ENCODE data around the gene GAB2.
"Not testable (repeated sequence)": the region's sequence is repeated elsewhere in the genome, so short reads cannot be mapped to it uniquely, and the experiment has no call there.

Gene GAB2

DNA sequence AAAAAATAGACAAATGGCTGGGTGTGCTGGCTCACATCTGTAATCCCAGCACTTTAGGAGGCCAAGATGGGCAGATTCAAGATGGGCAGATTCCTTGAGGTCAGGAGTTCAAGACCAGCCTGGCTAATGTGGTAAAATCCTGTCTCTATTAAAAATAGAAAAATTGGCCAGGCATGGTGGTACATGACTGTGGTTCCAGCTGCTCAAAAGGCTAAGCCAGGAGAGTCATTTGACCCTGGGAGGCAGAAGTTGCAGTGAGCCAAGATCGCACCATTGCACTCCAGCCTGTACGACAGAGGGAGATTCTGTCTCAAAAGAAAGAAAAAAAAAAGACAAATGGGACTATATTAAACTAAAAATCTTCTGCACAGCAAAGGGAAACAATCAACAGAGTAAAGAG is 173.5 kb downstream of the GAB2 start:
- DNase-seq (ENCODE audit: low read depth, low spot score), result no peak

GRCh38 chr11:78241475-78241874 is 176.1 kb downstream of the GAB2 start:
- DNase-seq (ENCODE audit: low read depth, low spot score), result no peak
- H3K4me3 ChIP-seq (ENCODE audit: low read length), result no peak overlapping the region

More for the DNA sequence above, 173.5 kb downstream of the GAB2 start:
- H3K4me3 ChIP-seq (ENCODE audit: low read length), result no peak overlapping the region

GRCh38 chr11:78239781-78240180 is 177.8 kb downstream of the GAB2 start:
- no peak for DNase-seq (ENCODE audit: low read depth, low spot score)
- no peak overlapping the region for H3K4me3 ChIP-seq (ENCODE audit: low read length)

GRCh38 chr11:78237293-78238046 is 180.2 kb downstream of the GAB2 start:
- no peak overlapping the region for H3K4me3 ChIP-seq (ENCODE audit: low read length)
- DNase-seq (ENCODE audit: low read depth, low spot score), result no peak

DNA sequence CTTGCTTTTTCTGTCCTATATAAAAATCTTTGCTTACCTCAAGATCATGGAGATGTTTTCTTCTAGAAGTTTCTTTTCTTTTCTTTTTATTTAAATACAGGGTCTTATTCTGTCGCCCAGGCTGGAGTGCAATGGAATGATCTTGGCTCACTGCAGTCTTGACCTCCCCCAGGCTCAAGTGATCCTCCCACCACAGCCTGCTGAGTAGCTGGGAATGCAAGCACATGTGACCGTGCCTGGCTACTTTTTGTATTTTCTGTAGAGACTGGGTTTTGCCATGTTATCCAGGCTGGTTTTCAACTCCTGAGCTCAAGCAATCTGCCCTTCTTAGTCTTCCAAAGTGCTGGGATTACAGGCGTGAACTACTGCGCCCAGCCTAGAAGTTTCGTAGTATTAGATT is 183.6 kb downstream of the GAB2 start:
- no peak for DNase-seq (ENCODE audit: low read depth, low spot score)
- H3K4me3 ChIP-seq (ENCODE audit: low read length), result no peak overlapping the region

DNA sequence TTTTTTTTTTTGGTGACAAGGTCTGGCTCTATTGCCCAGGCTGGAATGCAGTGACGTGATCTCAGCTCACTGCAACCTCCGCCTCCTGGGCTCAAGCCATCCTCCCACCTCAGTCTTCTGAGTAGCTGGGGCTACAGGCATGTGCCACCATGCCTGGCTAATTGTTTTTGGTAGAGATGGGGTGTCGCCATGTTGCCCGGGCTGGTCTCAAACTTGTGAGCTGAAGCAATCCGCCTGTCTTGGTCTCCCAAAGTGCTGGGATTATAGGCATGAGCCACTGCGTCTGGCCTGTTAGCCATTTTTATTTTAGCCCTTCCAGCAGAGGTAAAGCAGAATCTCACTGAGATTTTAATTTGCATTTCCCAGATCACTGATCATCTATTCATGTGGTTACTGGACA is 184.6 kb downstream of the GAB2 start:
- not testable (repeated sequence) for DNase-seq (ENCODE audit: low read depth, low spot score); H3K4me3 ChIP-seq (ENCODE audit: low read length)

GRCh38 chr11:78231962-78232501 is 185.6 kb downstream of the GAB2 start:
- DNase-seq (ENCODE audit: low read depth, low spot score), result no peak

GRCh38 chr11:78230161-78230877 is 187.3 kb downstream of the GAB2 start:
- no peak for DNase-seq (ENCODE audit: low read depth, low spot score)
- H3K4me3 ChIP-seq (ENCODE audit: low read length), result no peak overlapping the region

More at GRCh38 chr11:78231962-78232501, 185.6 kb downstream of the GAB2 start:
- H3K4me3 ChIP-seq (ENCODE audit: low read length), result no peak overlapping the region

GRCh38 chr11:78229106-78229505 is 188.5 kb downstream of the GAB2 start:
- no peak for DNase-seq (ENCODE audit: low read depth, low spot score)
- H3K4me3 ChIP-seq (ENCODE audit: low read length), result no peak overlapping the region

GRCh38 chr11:78228467-78228866 is 189.2 kb downstream of the GAB2 start:
- DNase-seq (ENCODE audit: low read depth, low spot score), result peak; percentile 55
- H3K4me3 ChIP-seq (ENCODE audit: low read length), result no peak overlapping the region

- no peak for DNase-seq (ENCODE audit: low read depth, low spot score)
- H3K4me3 ChIP-seq (ENCODE audit: low read length), result no peak overlapping the region
Observed at GRCh38 chr11:78227921-78228320, 189.7 kb downstream of the GAB2 start.

DNA sequence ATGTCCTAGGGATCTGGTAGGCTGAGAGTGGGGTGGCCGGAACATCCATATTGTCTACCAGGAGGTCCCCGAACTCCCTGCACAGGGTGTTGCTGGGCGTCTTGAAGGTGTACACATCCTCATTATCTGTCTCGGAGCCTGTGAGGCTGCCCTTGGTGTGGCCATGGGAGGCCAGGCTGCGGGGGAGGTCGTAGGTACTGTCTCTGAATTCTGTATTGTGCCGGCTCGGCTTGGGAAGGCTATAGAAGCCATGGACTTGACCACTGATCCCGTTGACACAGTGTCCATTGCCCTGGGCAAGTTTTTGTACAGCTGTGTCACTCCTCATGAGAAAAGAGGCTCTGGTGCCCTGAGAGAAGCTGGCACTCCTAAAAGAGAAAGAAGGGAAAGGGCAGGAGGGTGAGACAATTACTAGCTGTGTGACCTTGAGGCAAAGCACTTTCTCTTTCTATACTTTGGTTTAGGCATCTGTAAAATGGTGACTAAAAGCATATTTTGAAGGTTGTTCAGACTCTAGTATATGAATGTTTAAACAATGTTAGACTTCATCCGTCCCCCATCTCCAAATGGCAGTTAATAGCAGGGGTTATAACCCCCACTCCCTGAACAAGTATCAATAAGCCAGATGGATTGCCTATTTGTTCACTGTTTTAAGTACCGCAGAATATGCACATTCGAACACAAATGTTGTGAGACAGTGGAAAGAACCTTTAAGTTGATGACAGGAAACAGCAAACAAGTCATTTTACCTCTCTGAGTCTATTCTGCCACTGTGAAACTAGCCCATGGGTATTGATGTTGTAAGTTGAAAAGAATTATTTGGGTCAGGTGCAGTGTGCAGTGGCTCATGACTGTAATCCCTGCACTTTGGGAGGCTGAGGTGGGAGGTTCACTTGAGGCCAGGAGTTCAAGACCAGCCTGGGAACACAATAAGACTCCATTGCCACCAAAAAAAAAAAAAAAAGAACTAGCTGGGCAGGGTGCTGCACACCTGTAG is 190.6 kb downstream of the GAB2 start:
- H3K4me3 ChIP-seq (ENCODE audit: low read length), result no peak overlapping the region
- DNase-seq (ENCODE audit: low read depth, low spot score), result no peak

GRCh38 chr11:78224906-78225420 is 192.7 kb downstream of the GAB2 start:
- no peak overlapping the region for H3K4me3 ChIP-seq (ENCODE audit: low read length)
- DNase-seq (ENCODE audit: low read depth, low spot score), result no peak

DNA sequence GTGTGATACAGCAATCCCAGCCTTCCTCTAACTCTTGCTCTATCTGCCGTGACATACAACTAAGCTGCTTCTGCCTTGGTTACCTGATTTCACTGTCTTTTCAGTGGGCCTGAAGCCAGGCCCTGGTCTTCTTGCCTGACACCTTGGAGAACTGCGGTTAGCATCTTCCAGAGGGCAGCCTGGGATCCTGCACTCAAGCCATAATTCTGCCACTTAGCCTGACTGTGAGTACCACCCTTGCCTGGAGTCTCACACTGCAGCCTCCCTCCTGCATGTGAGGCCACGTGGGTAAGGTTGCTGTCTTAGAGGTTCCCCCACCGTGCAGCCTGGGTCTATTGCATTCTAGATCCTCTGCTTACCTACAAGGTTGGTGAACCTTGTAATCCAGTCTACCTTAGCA is 193.1 kb downstream of the GAB2 start:
- H3K4me3 ChIP-seq (ENCODE audit: low read length), result no peak overlapping the region
- no peak for DNase-seq (ENCODE audit: low read depth, low spot score)

- H3K4me3 ChIP-seq (ENCODE audit: low read length), result no peak overlapping the region
- DNase-seq (ENCODE audit: low read depth, low spot score), result no peak
Observed at GRCh38 chr11:78223320-78223954, 194.2 kb downstream of the GAB2 start.

- DNase-seq (ENCODE audit: low read depth, low spot score), result not testable (repeated sequence)
Observed at GRCh38 chr11:78222726-78223125, 194.9 kb downstream of the GAB2 start.

GRCh38 chr11:78221396-78222315 is 196.0 kb downstream of the GAB2 start:
- no peak for DNase-seq (ENCODE audit: low read depth, low spot score)
- H3K4me3 ChIP-seq (ENCODE audit: low read length), result no peak overlapping the region

More at GRCh38 chr11:78222726-78223125, 194.9 kb downstream of the GAB2 start:
- H3K4me3 ChIP-seq (ENCODE audit: low read length), result not testable (repeated sequence)
